Measurements from ENCODE around the gene HHIPL1.

HHIPL1 gene

DNA sequence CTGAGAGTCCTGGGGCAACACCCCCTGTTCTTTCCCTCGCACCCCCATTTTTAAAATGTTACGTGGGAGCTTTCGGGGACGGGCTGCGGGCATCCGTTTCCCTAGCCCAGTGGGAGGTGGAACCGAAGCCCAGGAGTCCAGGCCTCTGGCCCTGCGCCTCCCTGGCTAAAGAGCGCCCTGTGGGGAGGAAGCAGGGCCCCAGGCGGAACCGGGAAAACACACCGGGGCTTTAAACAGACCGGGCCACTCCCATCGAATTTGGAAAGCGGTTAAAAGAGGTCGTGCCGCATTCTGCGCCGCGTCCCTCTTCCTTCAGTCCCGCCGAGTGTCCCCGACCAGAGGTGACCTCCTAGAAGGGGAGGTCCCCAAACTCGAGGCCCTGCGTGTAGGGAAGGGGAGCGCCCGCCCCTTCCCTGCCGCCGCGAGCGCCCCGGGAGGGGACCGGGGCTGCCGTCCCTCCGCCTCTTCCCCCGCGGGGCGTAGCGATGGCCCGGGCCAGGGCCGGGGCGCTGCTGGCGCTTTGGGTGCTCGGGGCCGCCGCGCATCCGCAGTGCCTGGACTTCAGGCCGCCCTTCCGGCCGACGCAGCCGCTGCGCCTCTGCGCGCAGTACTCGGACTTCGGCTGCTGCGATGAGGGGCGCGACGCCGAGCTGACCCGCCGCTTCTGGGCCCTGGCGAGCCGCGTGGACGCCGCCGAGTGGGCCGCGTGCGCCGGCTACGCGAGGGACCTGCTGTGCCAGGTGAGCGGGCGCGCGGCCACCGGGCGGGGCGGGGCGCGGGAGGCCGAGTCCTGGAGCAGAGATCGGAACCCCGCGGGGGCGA is at the start of gene HHIPL1:
Gene HHIPL1, plus strand, starts transcription at position 407 of the 822 bp plus-strand sequence. Its CDS starts 79 bp downstream, at position 486.
- DNase-seq, result no peak

DNA sequence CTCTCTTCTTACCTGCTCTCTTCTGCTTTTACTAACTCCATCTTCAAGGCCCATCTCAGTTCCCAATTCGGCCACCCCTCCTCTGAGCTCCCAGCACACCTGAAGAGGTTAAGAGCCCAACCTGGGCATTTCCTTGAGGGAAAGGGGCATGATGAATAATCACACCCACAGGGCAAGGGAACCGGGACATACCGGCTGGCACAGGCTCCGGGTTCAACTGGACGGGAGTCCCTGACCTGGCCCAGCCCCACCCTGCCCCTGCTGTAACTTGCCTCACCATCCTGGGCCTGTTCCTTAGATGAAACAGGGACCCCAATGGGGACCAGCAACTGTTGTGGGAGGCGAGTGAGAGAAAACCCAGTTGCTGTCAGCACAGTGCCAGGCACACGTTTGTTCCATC is 49.4 kb upstream of the HHIPL1 start:
- DNase-seq, result no peak

DNA sequence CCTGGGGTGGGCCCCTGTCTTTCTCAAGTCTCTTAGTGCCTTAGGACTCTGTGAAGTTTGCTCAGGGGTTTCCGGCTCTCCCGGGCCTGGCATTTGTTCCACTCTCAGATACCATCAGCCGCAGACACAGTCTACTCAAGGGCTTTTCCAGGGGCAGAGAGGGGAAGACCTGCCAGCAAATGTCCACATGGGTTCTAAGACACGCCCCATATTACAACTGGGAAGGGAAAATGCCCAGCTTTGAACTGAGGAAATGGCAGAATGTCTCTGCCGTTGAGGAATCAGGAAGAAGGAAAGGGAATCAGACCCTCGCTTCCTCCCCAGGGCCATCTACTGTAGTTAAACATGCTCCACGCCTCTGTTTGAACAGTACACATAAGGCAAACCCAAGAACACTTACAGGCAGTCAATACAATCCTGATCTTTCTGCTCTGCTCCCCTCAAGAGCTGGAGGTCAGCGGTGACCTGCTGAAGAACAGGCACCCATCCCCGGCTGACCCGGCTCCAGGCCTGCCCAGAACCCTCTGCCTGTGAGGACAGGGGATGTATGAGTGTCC is 48.8 kb upstream of the HHIPL1 start:
- no peak for DNase-seq

- no peak for DNase-seq
These were observed 48.2 kb upstream of the HHIPL1 start for GRCh38 chr14:99596772-99597171.

DNA sequence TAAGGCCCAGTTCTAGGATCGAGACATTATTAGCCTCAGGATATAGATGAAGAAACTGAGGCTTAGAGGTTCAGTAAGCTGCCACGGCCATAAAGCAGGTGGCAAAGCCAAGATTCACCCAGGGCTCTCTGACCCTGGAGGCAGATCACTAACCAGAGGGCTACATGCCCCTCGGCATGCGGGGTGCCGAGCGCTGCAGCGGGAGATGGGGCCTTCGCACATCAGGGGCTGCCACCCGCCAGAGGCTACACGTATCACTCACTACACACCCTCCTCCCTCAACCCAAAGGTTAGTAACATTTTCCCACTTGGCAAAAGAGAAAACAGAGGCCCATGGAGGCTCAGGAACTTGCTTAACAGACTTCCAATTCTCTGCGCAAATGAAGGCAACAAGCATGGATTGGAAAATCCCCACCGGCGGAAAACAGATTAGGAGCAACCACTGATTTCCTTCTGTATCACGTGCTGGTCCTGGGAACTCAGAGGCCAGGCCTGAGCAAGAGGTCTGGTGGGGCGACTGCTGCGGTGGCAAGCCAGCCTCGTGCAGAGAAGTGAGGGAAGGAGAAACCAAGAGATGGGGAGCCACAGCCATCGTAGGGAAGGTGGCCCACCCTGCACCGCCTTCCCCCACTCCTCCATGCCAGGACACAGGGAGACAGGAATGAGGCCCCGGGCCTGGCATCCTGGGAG is 46.9 kb upstream of the HHIPL1 start:
- no peak for DNase-seq

- DNase-seq, result no peak
These were observed 46.2 kb upstream of the HHIPL1 start for GRCh38 chr14:99598774-99599173.

GRCh38 chr14:99599393-99599792 is 45.5 kb upstream of the HHIPL1 start:
- DNase-seq, result no peak

- DNase-seq, result no peak
These were observed 44.6 kb upstream of the HHIPL1 start for GRCh38 chr14:99600232-99600888.

GRCh38 chr14:99601361-99601831 is 43.5 kb upstream of the HHIPL1 start:
- no peak for DNase-seq

DNA sequence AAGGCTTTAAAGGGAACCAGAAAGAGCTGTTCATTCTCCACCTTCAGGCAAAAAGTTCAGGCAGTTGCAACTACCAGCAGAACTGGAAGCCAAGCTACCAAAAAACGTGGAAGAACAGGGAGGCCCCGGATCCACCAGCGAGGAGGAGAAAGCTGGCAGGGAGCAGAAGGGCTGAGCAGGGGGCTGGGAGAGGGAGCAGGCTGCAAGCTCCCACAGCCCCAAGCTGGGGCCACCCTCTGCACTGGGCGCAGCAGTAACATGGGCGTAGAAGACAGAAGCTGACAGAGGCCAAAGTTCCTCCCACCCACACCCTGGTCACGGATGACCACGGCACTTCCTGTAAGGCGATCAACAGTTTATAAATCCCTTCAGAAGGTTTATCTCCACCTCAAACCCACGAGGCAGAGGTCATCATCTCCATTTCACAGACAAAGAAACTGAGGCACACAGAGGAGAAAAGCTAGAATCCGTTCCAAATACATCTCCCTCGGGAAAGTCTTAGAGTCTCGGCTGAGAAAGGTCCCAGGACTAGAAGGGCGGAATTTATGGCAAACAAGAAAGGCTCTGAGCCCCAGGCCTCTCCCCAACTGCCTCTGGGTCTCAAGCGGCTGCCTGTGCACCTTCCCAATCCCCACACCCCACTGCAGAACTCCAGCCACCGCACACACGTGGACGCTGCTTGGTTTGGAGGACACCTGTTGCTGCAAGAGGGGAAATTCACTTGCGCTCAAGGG is 42.7 kb upstream of the HHIPL1 start:
- no peak for DNase-seq

DNA sequence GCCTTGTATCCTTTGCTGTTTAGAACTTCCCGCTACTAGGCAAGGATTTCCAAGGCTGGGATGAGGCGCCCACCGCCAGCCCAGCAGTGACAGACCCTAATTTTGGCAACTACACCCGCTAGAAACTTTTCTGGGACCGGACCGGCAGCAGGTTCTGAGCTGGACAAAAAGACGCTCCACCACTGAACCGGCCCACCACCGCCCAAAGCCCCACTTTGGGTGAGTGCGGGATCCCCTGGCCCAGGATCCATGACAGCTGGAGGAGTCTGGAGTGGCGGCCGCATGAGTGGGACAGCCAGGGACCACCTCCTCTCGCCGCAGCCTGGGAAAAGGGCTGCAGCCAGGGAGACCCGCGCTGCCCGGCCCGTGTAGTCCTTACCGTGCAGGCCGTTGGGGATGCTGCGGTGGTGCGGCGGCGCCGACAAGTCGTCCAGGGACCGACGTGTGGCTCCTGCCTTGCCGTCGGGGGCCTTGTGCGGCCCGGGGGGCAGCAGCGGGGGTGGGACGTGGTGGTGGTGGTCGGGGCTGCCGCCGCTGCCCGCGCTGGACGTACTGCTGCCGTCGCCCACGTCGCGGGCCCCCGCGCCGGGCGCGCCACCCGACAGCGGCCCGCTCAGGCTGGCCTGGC is 42.0 kb upstream of the HHIPL1 start:
- DNase-seq, result no peak

GRCh38 chr14:99603471-99604277 is 41.3 kb upstream of the HHIPL1 start, which contains the start of gene CCDC85C:
CCDC85C (minus strand) TSS chr14:99604207; CDS start chr14:99603959, 248 bp downstream.
- peak; percentile 18 for DNase-seq

DNA sequence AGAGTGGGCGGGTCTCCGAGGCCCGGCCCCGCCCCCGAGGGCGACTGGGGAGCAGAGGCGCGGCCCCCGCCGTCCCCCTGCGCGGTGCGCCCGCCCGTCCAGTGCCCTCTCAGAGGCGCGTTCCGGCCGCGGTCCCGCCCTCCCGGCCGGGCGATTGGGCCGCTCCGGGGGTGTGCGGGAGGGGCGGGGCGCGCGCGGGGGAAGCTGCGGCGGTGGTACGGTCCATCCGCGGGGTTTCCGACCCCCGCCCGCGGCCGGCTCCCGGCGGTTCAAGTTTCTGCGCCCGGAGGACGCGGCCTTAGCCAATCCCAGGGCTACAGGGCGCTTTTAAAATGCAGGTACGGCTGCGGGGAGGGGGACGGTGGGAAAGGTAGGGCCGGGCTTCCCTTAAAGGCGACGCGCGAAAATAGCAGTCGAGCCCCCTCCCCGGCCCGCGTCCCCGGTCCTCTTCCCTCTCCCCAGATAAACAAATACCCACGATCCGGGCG is 40.6 kb upstream of the HHIPL1 start:
- peak; percentile 86 for DNase-seq

- DNase-seq, result no peak
These were observed 40.1 kb upstream of the HHIPL1 start for GRCh38 chr14:99604766-99605298.

GRCh38 chr14:99605299-99605961 is 39.5 kb upstream of the HHIPL1 start:
- peak; percentile 57 for DNase-seq

GRCh38 chr14:99606359-99606758 is 38.6 kb upstream of the HHIPL1 start:
- no peak for DNase-seq

DNA sequence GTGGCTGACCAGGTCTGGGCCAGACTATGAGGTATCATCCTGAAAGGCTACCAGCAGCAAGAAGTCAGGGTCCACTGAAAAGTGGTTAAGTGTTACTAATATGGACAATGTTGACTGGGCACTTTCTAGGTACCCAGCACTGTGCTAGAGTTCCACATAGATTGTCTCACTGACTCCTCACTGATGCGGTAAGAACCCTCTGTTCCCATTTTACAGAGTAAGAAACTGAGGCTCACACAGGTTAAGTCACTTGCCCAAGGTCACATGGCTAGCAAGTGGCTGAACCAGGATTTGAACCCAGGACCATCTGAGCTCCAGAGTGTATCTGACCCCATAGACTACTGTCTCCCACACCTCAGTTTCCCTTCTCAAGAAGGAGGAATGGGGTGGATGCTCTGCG is 36.3 kb upstream of the HHIPL1 start:
- no peak for DNase-seq

- no peak for DNase-seq
These were observed 35.4 kb upstream of the HHIPL1 start for GRCh38 chr14:99609245-99610170.

GRCh38 chr14:99611646-99612045 is 33.3 kb upstream of the HHIPL1 start:
- DNase-seq, result no peak
